Osteoblast (primary cell): Measurements from ENCODE around the gene MAPK14. TPM values are rescaled to one million over a fixed set of nuclear protein-coding genes. Genes with fewer than 3 reads are reported as not detected.
"Not testable (repeated sequence)": the region's sequence is repeated elsewhere in the genome, so short reads cannot be mapped to it uniquely, and the experiment has no call there.

Experiments used
- DNase-seq: peaks from one replicate; pipeline ENCODE4 v3.0.0; 2011; ENCODE audit warnings: low spot score, mixed read lengths; ENCODE audit not compliant: insufficient read length; ENCODE audit errors: missing footprints
- H2AFZ ChIP-seq: 2 replicates; pipeline ENCODE4 v1.6.0; 2011; ENCODE audit warnings: mild to moderate bottlenecking, low read length
- H3K27ac ChIP-seq: 2 replicates; pipeline ENCODE4 v1.5.1; 2011; ENCODE audit warnings: mild to moderate bottlenecking, low read depth, low read length, moderate library complexity
- H3K27me3 ChIP-seq: 2 replicates; pipeline ENCODE4 v1.6.0; 2012; ENCODE audit warnings: mild to moderate bottlenecking, control low read depth, inconsistent platforms, low read length, moderate library complexity; ENCODE audit not compliant: insufficient read depth
- H3K36me3 ChIP-seq: 2 replicates; pipeline ENCODE4 v1.5.1; 2011; ENCODE audit warnings: mild to moderate bottlenecking, low read length, control low read depth, moderate library complexity; ENCODE audit not compliant: insufficient read depth
- H3K4me1 ChIP-seq: 2 replicates; pipeline ENCODE4 v1.5.1; 2011; ENCODE audit warnings: mild to moderate bottlenecking, low read length, control low read depth, moderate library complexity; ENCODE audit not compliant: insufficient read depth
- H3K4me2 ChIP-seq: 2 replicates; pipeline ENCODE4 v1.6.0; 2011; ENCODE audit warnings: mild to moderate bottlenecking, low read length; ENCODE audit not compliant: insufficient read depth
- H3K4me3 ChIP-seq: fragments of 200-600 bp; sonication (generic); 3 replicates; pipeline ENCODE4 v1.5.1; 2012; ENCODE audit warnings: mild to moderate bottlenecking, low read length, inconsistent platforms; ENCODE audit not compliant: insufficient read depth
- H3K79me2 ChIP-seq: 2 replicates; pipeline ENCODE4 v1.6.0; 2012; ENCODE audit warnings: mild to moderate bottlenecking, low read length, control low read depth, inconsistent platforms; ENCODE audit not compliant: insufficient read depth
- H3K9me3 ChIP-seq: 2 replicates; pipeline ENCODE4 v1.5.1; 2011; ENCODE audit warnings: low read depth, low read length, control low read depth
- H4K20me1 ChIP-seq: 2 replicates; pipeline ENCODE4 v1.6.0; 2012; ENCODE audit warnings: mild to moderate bottlenecking, low read length, control low read depth; ENCODE audit not compliant: insufficient read depth
- total RNA-seq: library from RNA; depleted of rRNA; stranded (reverse); fragments of >200 nt; gene quantifications from 2 replicates; pipeline ENCODE4 v1.2.3, GENCODE V29; 2012
- TF ChIP-seq, protein P1 (sequence below): IDR thresholded peaks from 2 replicates; pipeline ENCODE4 v1.5.1; 2011; ENCODE audit warnings: mild to moderate bottlenecking, low read depth, low read length, moderate library complexity; ENCODE audit errors: extremely low read depth

The MAPK14 gene
- total RNA-seq, 1 donor = 90.5 TPM

GRCh38 chr6:36122495-36123269, 95.1 kb downstream of the MAPK14 start:
- no peak overlapping the region for H3K4me2 ChIP-seq
- no peak overlapping the region for H3K4me3 ChIP-seq
- no peaks in the 10 kb centered on the region for H3K9me3 ChIP-seq
- H3K27me3 ChIP-seq = no peaks in the 10 kb centered on the region
- peaks cover 24% of the 10 kb centered on the region for H3K4me1 ChIP-seq
- H2AFZ ChIP-seq = no peak overlapping the region
- TF ChIP-seq, protein P1, sequence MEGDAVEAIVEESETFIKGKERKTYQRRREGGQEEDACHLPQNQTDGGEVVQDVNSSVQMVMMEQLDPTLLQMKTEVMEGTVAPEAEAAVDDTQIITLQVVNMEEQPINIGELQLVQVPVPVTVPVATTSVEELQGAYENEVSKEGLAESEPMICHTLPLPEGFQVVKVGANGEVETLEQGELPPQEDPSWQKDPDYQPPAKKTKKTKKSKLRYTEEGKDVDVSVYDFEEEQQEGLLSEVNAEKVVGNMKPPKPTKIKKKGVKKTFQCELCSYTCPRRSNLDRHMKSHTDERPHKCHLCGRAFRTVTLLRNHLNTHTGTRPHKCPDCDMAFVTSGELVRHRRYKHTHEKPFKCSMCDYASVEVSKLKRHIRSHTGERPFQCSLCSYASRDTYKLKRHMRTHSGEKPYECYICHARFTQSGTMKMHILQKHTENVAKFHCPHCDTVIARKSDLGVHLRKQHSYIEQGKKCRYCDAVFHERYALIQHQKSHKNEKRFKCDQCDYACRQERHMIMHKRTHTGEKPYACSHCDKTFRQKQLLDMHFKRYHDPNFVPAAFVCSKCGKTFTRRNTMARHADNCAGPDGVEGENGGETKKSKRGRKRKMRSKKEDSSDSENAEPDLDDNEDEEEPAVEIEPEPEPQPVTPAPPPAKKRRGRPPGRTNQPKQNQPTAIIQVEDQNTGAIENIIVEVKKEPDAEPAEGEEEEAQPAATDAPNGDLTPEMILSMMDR = no peak
- no peaks in the 10 kb centered on the region for H3K79me2 ChIP-seq
- H3K27ac ChIP-seq = no peak overlapping the region
- no peaks in the 10 kb centered on the region for H3K36me3 ChIP-seq
- no peaks in the 10 kb centered on the region for H4K20me1 ChIP-seq
- no peak for DNase-seq

DNA sequence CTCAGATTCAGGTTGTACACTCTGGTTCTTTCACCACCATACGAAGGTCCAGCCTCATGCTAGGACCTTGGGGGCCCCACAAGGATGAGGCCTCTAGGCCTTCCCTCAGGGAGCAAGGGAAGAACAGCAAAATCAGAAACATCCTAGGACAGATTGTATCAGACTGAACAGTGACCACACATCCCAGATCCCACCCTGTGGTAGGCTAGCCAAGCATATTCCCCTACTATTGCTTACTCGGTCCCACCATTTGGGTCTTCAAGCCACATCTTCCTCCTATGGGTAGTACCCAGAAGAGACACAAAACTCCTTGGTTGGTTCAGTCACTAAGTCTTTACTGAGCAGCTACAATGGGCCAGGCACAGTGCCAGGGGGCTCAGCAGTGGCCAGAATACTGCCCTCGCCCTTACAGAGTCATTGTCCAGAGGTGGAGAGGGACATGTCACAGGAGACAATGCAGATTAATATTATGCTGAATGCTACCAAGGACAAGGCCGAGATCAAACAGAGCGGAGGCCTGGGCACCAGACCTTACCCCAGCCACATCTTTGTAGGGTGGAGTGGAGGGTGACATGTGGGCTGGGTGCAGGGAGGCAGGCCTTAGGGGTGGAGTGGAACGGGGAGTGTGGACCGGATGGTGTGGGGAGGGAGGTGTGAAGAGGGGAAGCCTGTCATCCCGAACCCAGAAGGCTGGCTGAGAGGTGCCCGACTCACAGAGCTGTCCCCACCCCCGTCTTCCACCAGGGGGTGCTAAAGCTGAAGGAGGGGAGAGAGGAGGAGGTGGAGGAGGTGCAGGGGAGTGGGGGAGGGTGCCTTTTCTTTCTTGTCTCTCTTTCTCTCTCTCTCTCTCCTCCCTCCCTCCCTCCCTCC, 95.9 kb downstream of the MAPK14 start:
- peak overlapping the region; percentile 53 for H2AFZ ChIP-seq
- no peaks in the 10 kb centered on the region for H3K9me3 ChIP-seq
- no peak overlapping the region for H3K4me2 ChIP-seq
- TF ChIP-seq, protein P1 = peak; percentile 69
- H3K36me3 ChIP-seq = no peaks in the 10 kb centered on the region
- no peak overlapping the region for H3K4me3 ChIP-seq
- H3K27ac ChIP-seq = no peak overlapping the region
- no peaks in the 10 kb centered on the region for H3K79me2 ChIP-seq
- H3K27me3 ChIP-seq = no peaks in the 10 kb centered on the region
- H4K20me1 ChIP-seq = no peaks in the 10 kb centered on the region
- peaks cover 31% of the 10 kb centered on the region for H3K4me1 ChIP-seq
- peak; percentile 96 for DNase-seq

DNA sequence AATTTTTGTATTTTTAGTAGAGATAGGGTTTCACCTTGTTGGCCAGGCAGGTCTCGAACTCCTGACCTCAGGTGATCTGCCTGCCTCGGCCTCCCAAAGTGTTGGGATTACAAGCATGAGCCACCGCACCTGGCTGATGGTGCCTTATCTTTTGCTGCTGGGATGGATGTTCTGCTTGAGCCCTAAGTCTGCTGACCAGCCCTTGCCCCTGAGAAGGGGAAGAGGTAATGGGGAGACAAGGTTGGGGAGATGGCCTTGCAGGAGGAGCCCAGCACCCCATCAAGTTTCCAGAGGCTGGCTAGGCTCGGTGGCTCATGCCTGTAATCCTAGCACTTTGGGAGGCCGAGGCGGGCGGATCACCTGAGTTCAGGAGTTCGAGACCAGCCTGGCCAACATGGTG, 96.7 kb downstream of the MAPK14 start:
- not testable (repeated sequence) for H3K79me2 ChIP-seq, H3K36me3 ChIP-seq, H4K20me1 ChIP-seq, H3K27me3 ChIP-seq, H2AFZ ChIP-seq, H3K4me3 ChIP-seq, H3K4me2 ChIP-seq, H3K27ac ChIP-seq, H3K9me3 ChIP-seq, DNase-seq
- peaks cover 31% of the 10 kb centered on the region for H3K4me1 ChIP-seq

GRCh38 chr6:36124881-36125280, 97.3 kb downstream of the MAPK14 start:
- no peak for DNase-seq
- TF ChIP-seq, protein P1 = no peak
- Histone ChIP-seq H3K27ac (no peak overlapping the region), H3K79me2 (no peaks in the 10 kb centered on the region), H2AFZ (no peak overlapping the region), H3K4me2 (no peak overlapping the region), H3K27me3 (no peaks in the 10 kb centered on the region), H4K20me1 (no peaks in the 10 kb centered on the region), H3K9me3 (no peaks in the 10 kb centered on the region), H3K36me3 (no peaks in the 10 kb centered on the region), H3K4me3 (no peak overlapping the region), H3K4me1 (peaks cover 34% of the 10 kb centered on the region)
